Measurements from ENCODE around the gene OAS2.
A peak's percentile ranks its signal among the peaks of the same experiment; 100 is the strongest.
"Not testable (repeated sequence)": the region's sequence is repeated elsewhere in the genome, so short reads cannot be mapped to it uniquely, and the experiment has no call there.

OAS2 gene

DNA sequence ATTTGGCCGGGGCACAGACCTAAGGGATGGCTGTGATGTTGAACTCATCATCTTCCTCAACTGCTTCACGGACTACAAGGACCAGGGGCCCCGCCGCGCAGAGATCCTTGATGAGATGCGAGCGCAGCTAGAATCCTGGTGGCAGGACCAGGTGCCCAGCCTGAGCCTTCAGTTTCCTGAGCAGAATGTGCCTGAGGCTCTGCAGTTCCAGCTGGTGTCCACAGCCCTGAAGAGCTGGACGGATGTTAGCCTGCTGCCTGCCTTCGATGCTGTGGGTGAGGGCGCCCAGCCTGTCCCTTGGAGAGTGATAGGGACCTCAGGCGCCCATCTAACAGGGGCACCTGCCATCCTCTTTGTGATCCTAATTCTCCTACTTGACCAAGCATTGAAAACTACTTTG lies 27.6 kb upstream of the OAS2 start:
- DNase-seq: no peak

DNA sequence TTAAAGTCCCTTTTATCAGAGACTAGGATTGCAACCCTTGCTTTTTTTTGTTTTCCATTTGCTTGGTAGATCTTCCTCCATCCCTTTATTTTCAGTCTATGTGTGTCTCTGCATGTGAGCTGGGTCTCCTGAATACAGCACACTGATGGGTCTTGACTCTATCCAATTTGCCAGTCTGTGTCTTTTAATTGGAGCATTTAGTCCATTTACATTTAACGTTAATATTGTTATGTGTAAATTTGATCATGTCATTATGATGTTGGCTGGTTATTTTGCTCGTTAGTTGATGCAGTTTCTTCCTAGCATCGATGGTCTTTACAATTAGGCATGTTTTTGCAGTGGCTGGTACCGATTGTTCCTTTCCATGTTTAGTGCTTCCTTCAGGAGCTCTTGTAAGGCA lies 21.2 kb upstream of the OAS2 start:
- DNase-seq: not testable (repeated sequence)

DNA sequence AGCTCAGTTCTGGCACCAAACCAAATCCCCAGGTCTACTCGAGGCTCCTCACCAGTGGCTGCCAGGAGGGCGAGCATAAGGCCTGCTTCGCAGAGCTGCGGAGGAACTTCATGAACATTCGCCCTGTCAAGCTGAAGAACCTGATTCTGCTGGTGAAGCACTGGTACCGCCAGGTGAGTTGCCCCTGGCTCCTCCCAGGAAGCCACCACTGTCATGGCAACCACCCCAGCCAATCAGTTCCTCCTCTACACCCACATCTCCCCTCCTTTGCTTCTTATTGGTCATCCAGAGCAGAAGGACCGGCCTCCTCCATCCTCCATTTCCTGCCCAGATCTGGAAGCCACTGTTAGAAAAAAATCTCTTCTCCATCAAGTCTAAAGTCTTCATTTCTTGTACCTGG lies 17.2 kb upstream of the OAS2 start:
- DNase-seq: no peak

DNA sequence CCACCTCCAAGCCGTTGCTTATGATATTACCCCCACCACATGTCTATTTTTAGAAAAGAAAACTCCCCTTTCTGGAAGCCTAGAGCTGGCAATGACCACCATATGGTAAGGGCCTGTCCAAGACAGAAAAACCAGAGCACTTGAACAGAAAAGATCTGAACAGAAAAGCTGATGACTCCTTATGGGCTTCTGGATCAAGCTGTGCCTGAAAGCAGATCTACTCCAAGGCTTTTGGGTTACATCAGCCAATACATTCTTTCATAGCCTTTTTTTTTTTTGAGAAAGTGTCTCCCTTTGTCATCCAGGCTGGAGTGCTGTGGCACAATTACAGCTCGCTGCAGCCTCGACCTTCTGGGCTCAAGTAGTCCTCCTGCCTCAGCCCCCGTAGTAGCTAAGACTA lies 16.8 kb upstream of the OAS2 start:
- DNase-seq: no peak

DNA sequence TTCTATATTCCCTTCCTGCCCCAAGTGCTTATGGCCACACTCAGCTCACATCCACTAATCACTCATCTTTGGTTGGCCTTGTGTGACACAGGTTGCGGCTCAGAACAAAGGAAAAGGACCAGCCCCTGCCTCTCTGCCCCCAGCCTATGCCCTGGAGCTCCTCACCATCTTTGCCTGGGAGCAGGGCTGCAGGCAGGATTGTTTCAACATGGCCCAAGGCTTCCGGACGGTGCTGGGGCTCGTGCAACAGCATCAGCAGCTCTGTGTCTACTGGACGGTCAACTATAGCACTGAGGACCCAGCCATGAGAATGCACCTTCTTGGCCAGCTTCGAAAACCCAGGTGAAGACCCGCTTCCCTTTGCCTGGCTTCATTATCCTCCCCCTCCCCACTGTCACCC lies 15.8 kb upstream of the OAS2 start:
- no peak for DNase-seq

DNA sequence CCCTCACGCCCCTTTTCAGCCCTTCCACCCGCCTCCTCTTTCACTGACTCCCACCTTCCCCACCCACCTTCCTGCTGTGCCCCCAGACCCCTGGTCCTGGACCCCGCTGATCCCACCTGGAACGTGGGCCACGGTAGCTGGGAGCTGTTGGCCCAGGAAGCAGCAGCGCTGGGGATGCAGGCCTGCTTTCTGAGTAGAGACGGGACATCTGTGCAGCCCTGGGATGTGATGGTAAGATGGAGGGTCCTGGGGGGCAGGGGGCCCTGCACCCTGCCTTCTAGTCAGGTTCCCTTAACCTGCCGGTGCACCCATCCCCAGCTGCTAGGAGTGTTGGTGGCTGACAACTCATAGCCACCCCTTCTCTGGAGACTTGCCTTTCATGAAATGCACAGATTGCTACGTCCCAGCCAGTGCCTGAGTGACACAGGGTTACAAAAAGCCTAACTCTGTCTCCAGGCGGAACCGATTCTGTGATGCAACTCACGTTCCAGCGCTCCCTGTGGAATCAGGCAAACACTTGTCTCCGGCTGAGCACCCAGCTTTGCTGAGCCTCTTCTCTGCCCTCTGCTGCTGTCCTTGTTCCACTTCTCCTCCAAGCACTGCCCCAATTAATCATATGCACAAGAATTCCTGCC lies 15.0 kb upstream of the OAS2 start:
- DNase-seq: no peak

DNA sequence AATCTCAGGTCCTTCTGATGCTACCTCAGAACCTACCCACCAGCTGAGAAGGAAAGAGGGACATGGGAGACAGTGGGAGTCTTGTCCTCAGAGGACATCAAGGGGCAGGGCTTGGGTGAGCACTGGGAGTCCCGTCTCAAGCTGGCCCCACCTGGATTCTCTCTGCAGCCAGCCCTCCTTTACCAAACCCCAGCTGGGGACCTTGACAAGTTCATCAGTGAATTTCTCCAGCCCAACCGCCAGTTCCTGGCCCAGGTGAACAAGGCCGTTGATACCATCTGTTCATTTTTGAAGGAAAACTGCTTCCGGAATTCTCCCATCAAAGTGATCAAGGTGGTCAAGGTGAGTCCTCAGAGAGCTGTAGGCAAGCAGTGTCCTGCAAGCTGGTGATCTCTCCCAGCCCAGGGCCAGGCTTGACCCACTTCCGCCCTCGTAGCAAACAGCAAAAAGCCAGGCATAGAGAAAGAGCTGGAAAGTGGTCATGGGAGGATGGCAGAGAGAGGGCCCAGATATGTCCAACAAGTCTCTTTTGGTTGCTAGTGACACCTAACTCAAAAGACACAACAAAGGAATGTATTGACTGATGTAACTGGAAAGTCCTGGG lies 14.2 kb upstream of the OAS2 start:
- DNase-seq: no peak

DNA sequence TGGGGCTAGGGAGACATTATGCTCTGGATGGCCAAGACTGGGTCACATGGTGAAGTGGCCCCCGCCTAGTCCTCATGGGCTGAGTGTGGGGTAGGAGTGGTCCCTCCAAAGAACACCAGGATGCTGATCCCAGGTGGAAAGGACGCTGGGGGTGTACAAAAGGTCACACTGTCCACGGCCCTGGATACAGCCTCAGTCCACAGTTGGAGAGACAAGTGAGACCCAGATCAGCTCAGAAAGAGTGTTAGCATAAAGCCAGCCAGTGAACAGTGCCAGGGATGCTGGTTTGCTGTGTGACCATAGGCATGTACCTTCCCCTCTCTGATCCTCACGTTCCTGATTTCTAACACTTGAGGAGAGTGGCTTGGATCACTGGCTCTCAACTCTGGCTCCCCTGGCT lies 13.4 kb upstream of the OAS2 start:
- no peak for DNase-seq

DNA sequence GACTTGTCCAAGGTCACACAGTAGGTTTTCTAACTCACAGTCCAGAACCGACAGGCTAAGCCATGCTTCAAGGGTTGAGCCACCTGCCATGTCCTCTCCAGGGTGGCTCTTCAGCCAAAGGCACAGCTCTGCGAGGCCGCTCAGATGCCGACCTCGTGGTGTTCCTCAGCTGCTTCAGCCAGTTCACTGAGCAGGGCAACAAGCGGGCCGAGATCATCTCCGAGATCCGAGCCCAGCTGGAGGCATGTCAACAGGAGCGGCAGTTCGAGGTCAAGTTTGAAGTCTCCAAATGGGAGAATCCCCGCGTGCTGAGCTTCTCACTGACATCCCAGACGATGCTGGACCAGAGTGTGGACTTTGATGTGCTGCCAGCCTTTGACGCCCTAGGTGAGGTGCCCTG lies 12.7 kb upstream of the OAS2 start:
- no peak for DNase-seq

DNA sequence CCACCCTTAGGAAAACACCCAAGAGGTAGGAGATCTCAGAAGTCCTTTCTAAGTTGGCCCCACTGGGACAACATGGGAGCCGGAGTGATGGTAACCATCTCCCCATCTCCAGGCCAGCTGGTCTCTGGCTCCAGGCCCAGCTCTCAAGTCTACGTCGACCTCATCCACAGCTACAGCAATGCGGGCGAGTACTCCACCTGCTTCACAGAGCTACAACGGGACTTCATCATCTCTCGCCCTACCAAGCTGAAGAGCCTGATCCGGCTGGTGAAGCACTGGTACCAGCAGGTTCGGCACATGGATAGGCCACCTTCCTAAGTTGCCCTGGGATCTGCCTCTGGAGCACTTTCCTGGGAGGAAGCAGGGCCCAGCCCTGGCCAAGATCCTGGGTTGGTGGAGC lies 11.0 kb upstream of the OAS2 start:
- no peak for DNase-seq

DNA sequence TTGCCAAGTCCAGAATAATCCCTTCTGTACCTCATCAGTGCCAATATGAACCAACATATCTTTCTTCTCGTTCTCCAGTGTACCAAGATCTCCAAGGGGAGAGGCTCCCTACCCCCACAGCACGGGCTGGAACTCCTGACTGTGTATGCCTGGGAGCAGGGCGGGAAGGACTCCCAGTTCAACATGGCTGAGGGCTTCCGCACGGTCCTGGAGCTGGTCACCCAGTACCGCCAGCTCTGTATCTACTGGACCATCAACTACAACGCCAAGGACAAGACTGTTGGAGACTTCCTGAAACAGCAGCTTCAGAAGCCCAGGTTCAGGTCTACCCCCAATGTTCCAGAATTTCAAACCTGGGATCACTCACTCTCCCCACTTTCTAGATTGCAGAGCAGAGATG lies 10.5 kb upstream of the OAS2 start:
- no peak for DNase-seq

DNA sequence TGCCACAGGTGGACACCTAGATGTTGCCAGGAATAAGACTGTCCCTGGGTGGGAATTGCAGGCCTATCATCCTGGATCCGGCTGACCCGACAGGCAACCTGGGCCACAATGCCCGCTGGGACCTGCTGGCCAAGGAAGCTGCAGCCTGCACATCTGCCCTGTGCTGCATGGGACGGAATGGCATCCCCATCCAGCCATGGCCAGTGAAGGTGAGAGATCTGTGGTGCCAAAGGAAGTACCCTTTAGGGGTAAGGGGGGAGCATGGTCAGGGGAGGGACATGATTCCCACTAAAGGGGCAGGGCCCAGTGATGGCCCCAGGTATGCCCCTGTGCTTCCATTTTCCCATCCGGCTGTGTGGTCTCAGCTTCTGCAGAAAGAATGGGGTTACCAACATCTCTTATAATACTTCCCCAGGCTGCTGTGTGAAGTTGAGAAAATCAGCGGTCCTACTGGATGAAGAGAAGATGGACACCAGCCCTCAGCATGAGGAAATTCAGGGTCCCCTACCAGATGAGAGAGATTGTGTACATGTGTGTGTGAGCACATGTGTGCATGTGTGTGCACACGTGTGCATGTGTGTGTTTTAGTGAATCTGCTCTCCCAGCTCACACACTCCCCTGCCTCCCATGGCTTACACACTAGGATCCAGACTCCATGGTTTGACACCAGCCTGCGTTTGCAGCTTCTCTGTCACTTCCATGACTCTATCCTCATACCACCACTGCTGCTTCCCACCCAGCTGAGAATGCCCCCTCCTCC lies 8.6 kb upstream of the OAS2 start:
- no peak for DNase-seq

DNA sequence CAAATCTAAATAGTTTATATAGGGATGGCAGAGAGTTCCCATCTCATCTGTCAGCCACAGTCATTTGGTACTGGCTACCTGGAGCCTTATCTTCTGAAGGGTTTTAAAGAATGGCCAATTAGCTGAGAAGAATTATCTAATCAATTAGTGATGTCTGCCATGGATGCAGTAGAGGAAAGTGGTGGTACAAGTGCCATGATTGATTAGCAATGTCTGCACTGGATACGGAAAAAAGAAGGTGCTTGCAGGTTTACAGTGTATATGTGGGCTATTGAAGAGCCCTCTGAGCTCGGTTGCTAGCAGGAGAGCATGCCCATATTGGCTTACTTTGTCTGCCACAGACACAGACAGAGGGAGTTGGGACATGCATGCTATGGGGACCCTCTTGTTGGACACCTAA lies 7.9 kb upstream of the OAS2 start:
- no peak for DNase-seq

DNA sequence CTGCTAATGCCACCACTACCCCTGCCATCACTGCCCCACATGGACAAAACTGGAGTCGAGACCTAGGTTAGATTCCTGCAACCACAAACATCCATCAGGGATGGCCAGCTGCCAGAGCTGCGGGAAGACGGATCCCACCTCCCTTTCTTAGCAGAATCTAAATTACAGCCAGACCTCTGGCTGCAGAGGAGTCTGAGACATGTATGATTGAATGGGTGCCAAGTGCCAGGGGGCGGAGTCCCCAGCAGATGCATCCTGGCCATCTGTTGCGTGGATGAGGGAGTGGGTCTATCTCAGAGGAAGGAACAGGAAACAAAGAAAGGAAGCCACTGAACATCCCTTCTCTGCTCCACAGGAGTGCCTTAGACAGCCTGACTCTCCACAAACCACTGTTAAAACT lies 7.1 kb upstream of the OAS2 start:
- DNase-seq: peak in 1 of 2 donors; percentile 92

DNA sequence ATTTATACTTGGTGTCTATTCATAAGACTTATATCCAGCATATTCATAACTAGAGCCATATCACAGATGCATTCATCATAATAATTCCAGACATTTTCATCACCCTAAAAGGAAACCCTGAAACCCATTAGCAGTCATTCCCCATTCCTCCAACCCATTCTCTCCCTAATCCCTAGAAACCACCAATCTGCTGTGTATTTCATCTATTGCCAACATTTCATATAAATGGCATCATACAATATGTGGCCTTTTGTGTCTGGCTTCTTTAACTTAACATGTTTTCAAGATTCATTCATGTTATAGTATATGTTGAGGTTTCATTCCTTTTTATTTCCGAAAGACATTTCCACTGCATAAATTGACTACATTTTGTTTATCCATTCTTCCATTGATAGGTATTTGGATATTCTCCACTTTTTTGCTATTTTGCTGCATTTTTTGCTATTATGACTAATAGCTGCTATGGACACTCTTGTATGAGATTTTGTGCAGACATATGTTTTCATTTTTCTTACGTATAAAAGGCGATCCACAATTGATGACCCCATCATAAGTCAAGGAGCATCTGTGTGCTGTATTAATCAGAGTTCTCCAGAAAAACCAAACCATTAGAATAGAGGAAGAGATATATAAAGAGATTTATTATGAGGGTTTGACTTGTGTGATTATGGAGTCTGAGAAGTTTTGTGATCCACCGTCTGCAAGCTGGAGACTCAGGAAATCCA lies 5.1 kb upstream of the OAS2 start:
- no peak for DNase-seq

DNA sequence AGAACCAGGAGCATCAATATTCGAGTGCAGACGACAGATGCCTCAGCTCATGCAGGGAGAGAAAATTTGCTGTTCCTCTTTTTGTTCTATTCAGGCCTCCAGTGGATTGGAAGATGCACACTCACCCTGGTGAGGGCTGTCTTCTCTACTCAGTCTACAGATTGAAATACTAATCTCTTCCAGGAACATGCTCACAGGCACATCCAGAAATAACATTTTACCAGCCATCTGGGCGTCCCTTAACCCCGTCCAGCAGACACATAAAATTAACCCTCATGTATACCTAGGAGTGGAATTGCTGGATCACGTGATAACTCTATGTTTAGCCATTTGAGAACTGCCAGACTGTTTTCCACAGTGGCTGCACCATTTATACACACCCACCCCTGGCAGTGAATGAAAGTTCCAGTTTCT lies 4.5 kb upstream of the OAS2 start:
- DNase-seq: peak in 1 of 2 donors; percentile 69

DNA sequence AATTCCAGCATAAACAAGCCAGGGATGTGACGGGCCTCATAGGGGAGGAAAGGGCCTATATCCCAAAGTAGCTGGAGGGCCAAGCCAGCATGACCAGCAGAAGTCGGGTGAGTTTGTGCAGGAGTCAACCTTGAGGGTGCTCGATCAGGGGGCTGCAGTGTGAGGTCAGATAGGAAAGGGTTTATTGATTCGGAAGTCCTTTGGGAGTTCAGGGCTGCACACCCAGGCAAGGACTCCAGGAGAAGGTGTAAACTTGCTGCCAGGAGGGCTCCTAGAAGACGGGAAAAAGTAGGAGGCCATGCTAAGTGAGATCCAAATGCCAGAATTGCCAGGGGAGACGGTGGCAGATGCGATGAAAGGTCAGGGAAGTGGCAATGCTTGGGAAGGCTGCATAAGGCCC lies 3.4 kb upstream of the OAS2 start:
- no peak for DNase-seq

DNA sequence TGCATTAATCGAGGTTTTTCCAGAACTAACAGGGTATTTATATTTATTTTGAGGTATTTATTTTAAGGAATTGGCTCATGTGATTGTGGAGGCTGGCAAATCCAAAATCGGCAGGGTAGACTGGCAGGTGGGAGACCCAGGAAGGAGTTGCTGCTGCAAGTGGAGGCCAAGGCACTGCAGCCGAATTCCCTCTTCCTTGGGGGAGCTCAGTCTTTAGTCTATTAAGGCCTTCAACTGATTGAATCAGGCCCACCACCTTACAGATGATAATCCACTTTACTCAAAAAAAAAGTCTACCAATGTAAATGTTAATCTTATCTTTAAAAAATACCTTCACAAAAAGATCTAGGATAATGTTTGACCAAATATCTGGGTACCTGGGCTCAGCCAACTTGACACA lies 1.2 kb upstream of the OAS2 start:
- DNase-seq: no peak

DNA sequence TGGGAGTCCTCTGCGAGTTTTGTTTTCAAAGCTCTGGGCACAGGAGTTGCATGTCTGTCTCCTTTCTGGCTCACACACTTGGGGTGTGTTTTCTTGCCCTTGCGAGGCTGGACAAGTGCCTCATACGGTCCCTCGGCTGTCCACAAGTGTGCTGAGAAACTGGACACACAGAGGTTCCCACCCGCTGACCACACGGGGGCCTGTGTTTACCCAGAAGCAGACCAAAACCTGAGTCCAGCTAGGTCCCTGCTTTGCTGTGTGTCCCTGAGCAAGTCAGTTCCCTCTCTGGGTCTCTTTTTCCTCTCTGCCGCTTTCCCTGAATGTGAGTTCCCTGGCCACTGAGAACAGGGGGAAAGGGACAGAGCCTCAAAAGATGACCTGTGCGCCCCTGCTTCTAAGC lies 678 bp upstream of the OAS2 start:
- no peak for DNase-seq

DNA sequence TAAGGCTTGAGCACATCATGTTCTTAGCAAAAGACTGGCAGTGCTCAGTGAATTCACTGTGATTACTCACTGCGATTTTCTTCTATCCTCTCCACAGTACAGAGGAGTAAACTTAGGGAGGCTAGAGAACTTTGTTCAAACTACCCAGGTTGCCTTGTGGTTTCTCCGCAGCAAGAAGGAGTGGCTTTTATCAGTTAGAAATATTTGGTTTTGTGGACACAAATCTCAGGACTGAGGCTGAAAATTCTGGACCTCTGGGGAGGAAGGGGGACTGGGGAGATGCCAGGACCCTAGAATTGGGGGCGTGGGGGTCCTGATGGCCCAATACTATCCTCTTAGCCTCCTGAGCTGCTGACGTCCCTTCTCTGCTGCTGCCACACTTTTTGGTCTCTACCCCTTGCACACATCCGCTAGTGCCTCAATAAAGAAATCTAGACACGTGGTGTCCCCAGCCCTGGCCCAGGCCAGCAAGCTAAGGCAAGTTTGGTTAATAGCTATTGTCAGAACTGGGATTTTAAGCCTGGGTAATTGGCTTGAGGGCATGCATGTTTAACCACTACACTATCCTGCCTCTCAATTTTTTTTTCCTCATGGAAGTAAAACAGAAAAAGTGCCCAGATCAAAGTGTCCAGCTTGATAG lies 842 bp downstream of the OAS2 start:
- no peak for DNase-seq

DNA sequence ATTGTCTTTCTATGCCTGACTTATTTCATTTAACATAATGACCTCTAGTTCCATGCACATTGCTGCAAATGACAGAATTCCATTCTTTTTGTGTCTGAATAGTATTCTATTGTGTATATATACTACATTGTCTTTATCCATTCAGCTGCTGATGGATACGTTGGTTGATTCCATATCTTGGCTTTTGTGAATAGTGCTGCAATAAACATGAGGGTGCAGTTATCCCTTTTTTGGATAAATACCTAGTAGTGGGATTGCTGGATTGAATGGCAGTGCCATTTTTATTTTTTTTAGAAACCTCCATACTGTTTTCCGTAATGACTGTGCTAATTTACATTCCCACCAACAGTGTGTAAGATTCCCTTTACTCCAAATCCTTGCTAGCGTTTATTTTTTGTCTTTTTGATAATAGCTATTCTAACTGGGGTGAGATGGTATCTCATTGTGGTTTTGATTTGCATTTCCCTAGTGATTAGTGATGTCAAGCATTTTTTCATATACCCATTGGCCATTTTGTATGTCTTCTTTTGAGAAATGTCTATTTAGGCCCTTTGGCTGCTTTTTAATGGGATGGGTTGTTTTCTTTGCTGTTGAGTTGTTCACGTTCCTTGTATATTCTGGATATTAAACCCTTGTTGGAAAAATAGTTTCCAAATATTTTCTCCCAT lies 2.3 kb downstream of the OAS2 start:
- DNase-seq: peak in 1 of 2 donors; percentile 8

DNA sequence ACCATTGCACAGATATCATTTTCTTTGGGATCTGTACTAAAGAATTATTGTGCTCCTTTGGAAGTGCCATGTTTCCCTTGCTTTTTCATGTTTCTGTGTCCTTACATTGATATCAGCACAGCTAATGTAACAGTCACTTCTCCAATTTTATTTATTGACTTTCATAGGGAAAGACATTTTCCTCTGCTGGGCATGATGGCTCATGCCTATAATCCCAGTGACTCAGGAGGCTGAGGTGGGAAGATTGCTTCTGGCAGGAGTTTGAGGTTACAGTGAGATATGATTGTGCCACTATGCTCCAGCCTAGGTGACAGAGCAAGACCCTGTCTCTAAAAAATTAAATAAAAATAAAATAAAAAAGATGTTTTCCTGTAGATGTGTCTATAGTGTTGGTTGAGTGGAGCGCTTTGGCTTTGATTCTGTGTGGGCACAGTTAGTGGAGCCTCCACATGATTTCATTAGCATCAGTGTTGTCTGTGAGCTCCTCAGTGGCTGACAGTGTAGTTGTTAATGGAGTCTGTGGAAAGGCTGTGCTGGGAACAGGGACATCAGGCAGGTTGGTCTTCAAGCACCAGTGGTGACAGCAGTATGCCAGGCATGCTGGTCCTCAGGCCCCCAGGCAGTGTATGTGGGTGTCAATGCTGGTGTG lies 7.4 kb downstream of the OAS2 start:
- DNase-seq: no peak

All from bone marrow (tissue), 2 donors.